GM12878 (cell line): Measurements from ENCODE around the gene SLC25A51. TPM values are rescaled to one million over a fixed set of nuclear protein-coding genes. Genes with fewer than 3 reads are reported as not detected.

Experiments
- ATAC-seq: fragments of 200-7000 bp; cut with Tn5 transposase; 3 replicates; pipeline ENCODE4 v1.9.1; 2020; ENCODE audit warnings: mild to moderate bottlenecking, moderate library complexity
- BruUV-seq: library from RNA; stranded (reverse); fragments of 400-500 nt; replicated peaks from 2 replicates; lab custom pipeline; 2021; lab: Mats Ljungman, UMichigan
- CTCF ChIA-PET: fragments of 300-600 bp; sonication (Branson Sonifier 250); formaldehyde crosslinking; extraction: SDS; loops from one replicate; lab custom pipeline; 2021; ENCODE audit warnings: inconsistent platforms; lab: Yijun Ruan, JAX
- POLR2A ChIA-PET: fragments of 350-600 bp; formaldehyde crosslinking; extraction: SDS; loops from one replicate; lab custom pipeline; 2021; ENCODE audit warnings: inconsistent platforms; lab: Charles Lee
- RAD21 ChIA-PET: fragments of 300-600 bp; sonication (Branson Sonifier 250); formaldehyde crosslinking; loops from one replicate; lab custom pipeline; 2023; ENCODE audit warnings: antibody characterized with exemption; ENCODE audit not compliant: unreplicated experiment; lab: Charles Lee
- SMC1A ChIA-PET: fragments of 300-600 bp; sonication (Branson Sonifier 250); formaldehyde crosslinking; loops from one replicate; lab custom pipeline; 2023; ENCODE audit not compliant: unreplicated experiment, uncharacterized antibody; lab: Charles Lee
- DNase-seq: peaks from one replicate; pipeline ENCODE4 v3.0.0-alpha.2; 2011; ENCODE audit warnings: low read depth, low spot score
- FAIRE-seq: peaks from 3 replicates; lab custom pipeline; 2011; peaks lifted over from hg19 to GRCh38; lab: Jason Lieb, UNC
- H2AFZ ChIP-seq: 2 replicates; pipeline ENCODE4 v1.6.0; 2011; ENCODE audit warnings: low read depth, low read length, control low read depth; ENCODE audit not compliant: control insufficient read depth
- H3K27ac ChIP-seq: 2 replicates; pipeline ENCODE4 v1.5.1; 2011; ENCODE audit warnings: control low read depth; ENCODE audit not compliant: control insufficient read depth, insufficient read depth
- H3K27me3 ChIP-seq, 2 experiments: replicated peaks in 1 of 2; 2 replicates each; pipeline versions ENCODE4 v1.6.0 to v1.6.1; 2011; ENCODE audit warnings: low read length in 1 of 2; ENCODE audit not compliant: control insufficient read depth in 2 of 2, insufficient read depth in 2 of 2
- H3K36me3 ChIP-seq, 2 experiments: 2 replicates each; pipeline ENCODE4 v1.5.1; 2011; ENCODE audit warnings: low read length in 1 of 2; ENCODE audit not compliant: control insufficient read depth in 2 of 2, insufficient read depth in 2 of 2
- H3K4me1 ChIP-seq: 2 replicates; pipeline ENCODE4 v1.6.1; 2011; ENCODE audit warnings: mild to moderate bottlenecking, low read length, moderate library complexity, mixed read lengths; ENCODE audit not compliant: control insufficient read depth, insufficient read depth
- H3K4me2 ChIP-seq: 2 replicates; pipeline ENCODE4 v1.6.0; 2011; ENCODE audit warnings: control low read depth; ENCODE audit not compliant: control insufficient read depth, insufficient read depth
- H3K4me3 ChIP-seq: fragments of 200-600 bp; sonication (generic); 2 replicates; pipeline ENCODE4 v1.5.1; 2016
- H3K79me2 ChIP-seq: 2 replicates; pipeline ENCODE4 v1.6.0; 2011; ENCODE audit warnings: low read length; ENCODE audit not compliant: control insufficient read depth, insufficient read depth
- H3K9ac ChIP-seq: 2 replicates; pipeline ENCODE4 v1.8.0; 2011; ENCODE audit warnings: low read length, control low read depth, mixed read lengths; ENCODE audit not compliant: control insufficient read depth, insufficient read depth
- H3K9me3 ChIP-seq: replicated peaks from 3 replicates; pipeline ENCODE4 v1.5.1; 2011; ENCODE audit warnings: mild to moderate bottlenecking, low read length; ENCODE audit not compliant: control insufficient read depth, insufficient read depth
- H4K20me1 ChIP-seq: 2 replicates; pipeline ENCODE4 v1.6.0; 2011; ENCODE audit not compliant: control insufficient read depth, insufficient read depth
- ATF7 ChIP-seq: fragments of 450-650 bp; IDR thresholded peaks from 2 replicates; pipeline ENCODE4 v1.6.1; 2016; ENCODE audit warnings: low read depth, mild to moderate bottlenecking
- BMI1 ChIP-seq: fragments of 450-650 bp; IDR thresholded peaks from 2 replicates; pipeline ENCODE4 v1.6.1; 2016; ENCODE audit warnings: mild to moderate bottlenecking, moderate library complexity, borderline replicate concordance
- CEBPZ ChIP-seq: fragments of 150-350 bp; IDR thresholded peaks from 2 replicates; pipeline ENCODE4 v1.6.1; 2016; ENCODE audit warnings: low read depth, low read length
- IKZF2 ChIP-seq, 2 experiments: fragments of 450-650 bp; IDR thresholded peaks; 2 replicates each; pipeline ENCODE4 v1.6.1; 2017; ENCODE audit warnings: mild to moderate bottlenecking in 2 of 2, moderate library complexity in 2 of 2
- MEF2A ChIP-seq: IDR thresholded peaks from 2 replicates; pipeline ENCODE4 v1.6.1; 2011; ENCODE audit warnings: low read depth, mild to moderate bottlenecking, low read length, moderate library complexity; ENCODE audit not compliant: insufficient read depth
- NFYB ChIP-seq: IDR thresholded peaks from 2 replicates; pipeline ENCODE4 v1.6.1; 2011; ENCODE audit warnings: low read depth, mild to moderate bottlenecking, low read length, improper control_type of control experiment, moderate library complexity; ENCODE audit not compliant: insufficient read depth
- PAX5 ChIP-seq: IDR thresholded peaks from 2 replicates; pipeline ENCODE4 v1.6.1; 2011; ENCODE audit warnings: low read depth, low read length, borderline replicate concordance
- POU2F2 ChIP-seq: IDR thresholded peaks from 3 replicates; pipeline ENCODE4 v1.6.1; 2011; ENCODE audit warnings: low read depth, mild to moderate bottlenecking, low read length, borderline replicate concordance
- RCOR1 ChIP-seq: conservative IDR thresholded peaks from 2 replicates; pipeline ENCODE4 v1.6.1; 2012; ENCODE audit warnings: low read depth, low read length, improper control_type of control experiment
- SREBF1 ChIP-seq: IDR thresholded peaks from 2 replicates; pipeline ENCODE4 v1.6.1; 2012; ENCODE audit warnings: mild to moderate bottlenecking, low read length
- ZNF622 ChIP-seq: fragments of 450-650 bp; IDR thresholded peaks from 2 replicates; pipeline ENCODE4 v1.6.1; 2017; ENCODE audit warnings: mild to moderate bottlenecking, inconsistent platforms
- WGBS: methylation state at CpG from one replicate; pipeline ENCODE4 v1.1.6; 2016; ENCODE audit warnings: low lambda C conversion rate; ENCODE audit not compliant: insufficient replicate concordance, insufficient coverage; ENCODE audit errors: missing lambda C conversion rate; 5-methylcytosine and 5-hydroxymethylcytosine counted together
- in situ Hi-C: fragments of 300-500 bp; cut with MboI; formaldehyde crosslinking; loops from 9 replicates; pipeline ENCODE4 v1.14.3; 2018; ENCODE audit warnings: mixed read lengths
- intact Hi-C: fragments of 100-400 bp; cut with micrococcal nuclease; formaldehyde crosslinking; loops from one replicate; pipeline ENCODE4 v1.14.2; 2022; ENCODE audit not compliant: unreplicated experiment
- polyA plus RNA-seq, 11 experiments: library from polyadenylated mRNA; depleted of rRNA in 4 of 11; unstranded in 6 of 11; stranded (reverse) in 5 of 11; fragments of >200 nt; fragmentation: Nextera tagmentation in 4 of 11; fragmentation: Illumina TruSeq in 1 of 11; extraction: Ambion mirVana in 4 of 11; extraction: Trizol in 1 of 11; gene quantifications; 1 replicate in 1 of 11; 2 replicates in 10 of 11; pipeline versions ENCODE4 v1.2.1 to v1.2.3, GENCODE V29; 2011 to 2016; ENCODE audit warnings: inconsistent platforms in 2 of 11, missing spikeins in 2 of 11, low read depth in 1 of 11
- total RNA-seq, 4 experiments: library from RNA; depleted of rRNA in 3 of 4; stranded (reverse); fragments of >200 nt in 3 of 4; fragmentation: Illumina TruSeq in 1 of 4; extraction: Trizol in 1 of 4; gene quantifications; 2 replicates each; pipeline versions ENCODE4 v1.2.1 to v1.2.3, GENCODE V29; 2013 to 2021
- TF ChIP-seq, protein P1 (sequence below): IDR thresholded peaks from 2 replicates; pipeline ENCODE4 v1.6.1; 2012; ENCODE audit warnings: low read depth, low read length, improper control_type of control experiment
- TF ChIP-seq, protein P2 (sequence below): fragments of 450-650 bp; IDR thresholded peaks from 2 replicates; pipeline ENCODE4 v1.6.1; 2017; ENCODE audit warnings: mild to moderate bottlenecking
- TF ChIP-seq, protein P3 (sequence below): fragments of 450-650 bp; IDR thresholded peaks from 2 replicates; pipeline ENCODE4 v1.6.1; 2016; ENCODE audit warnings: mild to moderate bottlenecking
- TF ChIP-seq, protein P4 (sequence below): IDR thresholded peaks from 2 replicates; pipeline ENCODE4 v1.6.1; 2012; ENCODE audit warnings: low read depth, low read length, improper control_type of control experiment

The SLC25A51 gene
- total and polyA plus RNA-seq, 10 of the 15 experiments (the other 5 are each of a cell fraction or from before 2014, with no cell fraction given) = 3.8 to 29.3 (median 13.2) TPM

DNA sequence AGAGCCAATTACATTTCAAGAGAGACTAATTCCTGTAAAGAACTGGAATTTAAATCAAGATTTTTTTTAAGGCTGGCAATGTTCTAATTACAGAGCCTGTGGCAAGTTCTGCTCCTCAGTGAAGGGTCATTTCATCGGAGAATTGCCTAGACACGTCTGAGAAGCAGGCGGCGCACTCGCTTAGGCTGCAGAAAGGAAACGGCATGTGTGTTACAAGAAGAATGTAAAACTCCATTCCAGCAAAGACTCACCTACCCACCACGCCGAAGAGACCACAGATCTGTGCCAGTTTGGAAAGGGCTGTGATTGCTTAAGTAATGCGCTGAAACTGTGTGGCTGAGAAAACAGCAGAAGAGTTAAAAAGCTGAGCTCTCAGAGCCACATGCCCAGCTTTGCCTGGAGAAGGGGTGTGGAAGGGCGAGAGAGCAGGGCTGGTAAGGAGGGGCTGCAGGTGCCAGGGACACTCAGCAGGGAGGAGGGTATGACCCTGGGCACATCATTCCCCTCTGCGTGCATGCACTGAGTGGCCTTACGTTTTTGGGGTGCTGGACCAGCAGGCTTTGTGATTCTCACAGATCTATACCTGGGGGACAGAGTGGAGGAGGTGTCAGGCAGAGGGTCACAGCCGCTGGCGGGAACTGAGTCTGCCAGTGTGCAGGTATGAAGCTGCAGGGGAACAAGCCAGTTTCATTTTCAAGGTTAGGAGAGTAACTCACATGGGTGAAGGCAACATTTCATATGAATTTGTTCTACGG lies 17.8 kb upstream of the SLC25A51 start:
- Histone ChIP-seq H3K9me3 (no peaks in the 10 kb centered on the region), H3K9ac (no peak overlapping the region), H4K20me1 (no peaks in the 10 kb centered on the region), H3K4me3 (no peak overlapping the region), H3K36me3 (no peaks in the 10 kb centered on the region), H3K27ac (no peak overlapping the region), H3K4me2 (no peak overlapping the region), H3K27me3 (no peaks in the 10 kb centered on the region), H3K79me2 (no peaks in the 10 kb centered on the region), H2AFZ (no peak overlapping the region), H3K4me1 (no peaks in the 10 kb centered on the region; the same call in 1 of the 2 replicates)
- ATAC-seq (peak; percentile 33), DNase-seq (no peak), FAIRE-seq (no peak)
- BruUV-seq = no TSS peak
- in situ Hi-C loops (loop anchor here (25.0 kb wide), 1 partner anchor 766 kb away; no protein-coding TSS in a partner anchor), intact Hi-C loops (no loop called here)
- POLR2A ChIA-PET = interaction anchor here (0.5 to 0.8 kb wide), 3 partner anchors 12 to 398 kb away, joined by 3 to 4 read pairs (median 3); no protein-coding TSS in a partner anchor
- CTCF ChIA-PET = interaction anchor here (1.3 to 2.1 kb wide), 4 partner anchors 8 to 342 kb away, joined by 3 to 15 read pairs (median 5); partner anchors contain the start of gene SHB
- RAD21 ChIA-PET = interaction anchor here (0.5 to 1.6 kb wide), 5 partner anchors 8 to 167 kb away, joined by 3 to 4 read pairs (median 3); no protein-coding TSS in a partner anchor
- 44% methylated on average over 15 of the region's 15 CpGs for WGBS
- SMC1A ChIA-PET = interaction anchor here (0.6 to 2.2 kb wide), 8 partner anchors 8 to 338 kb away, joined by 3 to 10 read pairs (median 4); partner anchors contain the start of gene SHB
- no peak for TF ChIP-seq ATF7
- no peak for TF ChIP-seq RCOR1
- no peak for TF ChIP-seq CEBPZ
- no peak for TF ChIP-seq ZNF622
- TF ChIP-seq BMI1 = no peak
- TF ChIP-seq IKZF2 (IDR thresholded peaks at IDR 0.05) = no peak
- TF ChIP-seq, protein P1, sequence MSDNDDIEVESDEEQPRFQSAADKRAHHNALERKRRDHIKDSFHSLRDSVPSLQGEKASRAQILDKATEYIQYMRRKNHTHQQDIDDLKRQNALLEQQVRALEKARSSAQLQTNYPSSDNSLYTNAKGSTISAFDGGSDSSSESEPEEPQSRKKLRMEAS = no peak
- TF ChIP-seq MEF2A = no peak
- no peak for TF ChIP-seq NFYB
- no peak for TF ChIP-seq SREBF1
- no peak for TF ChIP-seq PAX5
- TF ChIP-seq, protein P2, sequence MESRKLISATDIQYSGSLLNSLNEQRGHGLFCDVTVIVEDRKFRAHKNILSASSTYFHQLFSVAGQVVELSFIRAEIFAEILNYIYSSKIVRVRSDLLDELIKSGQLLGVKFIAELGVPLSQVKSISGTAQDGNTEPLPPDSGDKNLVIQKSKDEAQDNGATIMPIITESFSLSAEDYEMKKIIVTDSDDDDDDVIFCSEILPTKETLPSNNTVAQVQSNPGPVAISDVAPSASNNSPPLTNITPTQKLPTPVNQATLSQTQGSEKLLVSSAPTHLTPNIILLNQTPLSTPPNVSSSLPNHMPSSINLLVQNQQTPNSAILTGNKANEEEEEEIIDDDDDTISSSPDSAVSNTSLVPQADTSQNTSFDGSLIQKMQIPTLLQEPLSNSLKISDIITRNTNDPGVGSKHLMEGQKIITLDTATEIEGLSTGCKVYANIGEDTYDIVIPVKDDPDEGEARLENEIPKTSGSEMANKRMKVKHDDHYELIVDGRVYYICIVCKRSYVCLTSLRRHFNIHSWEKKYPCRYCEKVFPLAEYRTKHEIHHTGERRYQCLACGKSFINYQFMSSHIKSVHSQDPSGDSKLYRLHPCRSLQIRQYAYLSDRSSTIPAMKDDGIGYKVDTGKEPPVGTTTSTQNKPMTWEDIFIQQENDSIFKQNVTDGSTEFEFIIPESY = no peak
- TF ChIP-seq POU2F2 = no peak
- TF ChIP-seq, protein P3, sequence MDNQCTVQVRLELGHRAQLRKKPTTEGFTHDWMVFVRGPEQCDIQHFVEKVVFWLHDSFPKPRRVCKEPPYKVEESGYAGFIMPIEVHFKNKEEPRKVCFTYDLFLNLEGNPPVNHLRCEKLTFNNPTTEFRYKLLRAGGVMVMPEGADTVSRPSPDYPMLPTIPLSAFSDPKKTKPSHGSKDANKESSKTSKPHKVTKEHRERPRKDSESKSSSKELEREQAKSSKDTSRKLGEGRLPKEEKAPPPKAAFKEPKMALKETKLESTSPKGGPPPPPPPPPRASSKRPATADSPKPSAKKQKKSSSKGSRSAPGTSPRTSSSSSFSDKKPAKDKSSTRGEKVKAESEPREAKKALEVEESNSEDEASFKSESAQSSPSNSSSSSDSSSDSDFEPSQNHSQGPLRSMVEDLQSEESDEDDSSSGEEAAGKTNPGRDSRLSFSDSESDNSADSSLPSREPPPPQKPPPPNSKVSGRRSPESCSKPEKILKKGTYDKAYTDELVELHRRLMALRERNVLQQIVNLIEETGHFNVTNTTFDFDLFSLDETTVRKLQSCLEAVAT = no peak
- TF ChIP-seq, protein P4, sequence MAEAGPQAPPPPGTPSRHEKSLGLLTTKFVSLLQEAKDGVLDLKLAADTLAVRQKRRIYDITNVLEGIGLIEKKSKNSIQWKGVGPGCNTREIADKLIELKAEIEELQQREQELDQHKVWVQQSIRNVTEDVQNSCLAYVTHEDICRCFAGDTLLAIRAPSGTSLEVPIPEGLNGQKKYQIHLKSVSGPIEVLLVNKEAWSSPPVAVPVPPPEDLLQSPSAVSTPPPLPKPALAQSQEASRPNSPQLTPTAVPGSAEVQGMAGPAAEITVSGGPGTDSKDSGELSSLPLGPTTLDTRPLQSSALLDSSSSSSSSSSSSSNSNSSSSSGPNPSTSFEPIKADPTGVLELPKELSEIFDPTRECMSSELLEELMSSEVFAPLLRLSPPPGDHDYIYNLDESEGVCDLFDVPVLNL = no peak
